SK-N-MC (cell line): ENCODE data around the gene ANKS1B.
A peak's percentile ranks its signal among the peaks of the same experiment; 100 is the strongest.

Experiments
- DNase-seq: peaks from one replicate; pipeline ENCODE4 v3.0.0-alpha.2; 2011; ENCODE audit warnings: low read depth, low spot score
- H3K27ac ChIP-seq: fragments of 200-600 bp; sonication (generic); 2 replicates; pipeline ENCODE4 v1.5.1; 2016; ENCODE audit warnings: mixed run types
- H3K36me3 ChIP-seq: fragments of 200-600 bp; sonication (generic); 2 replicates; pipeline ENCODE4 v1.6.1; 2017; ENCODE audit warnings: antibody characterized with exemption, low read length, mixed read lengths; ENCODE audit not compliant: insufficient read depth
- H3K4me3 ChIP-seq: fragments of 200-600 bp; sonication (generic); 2 replicates; pipeline ENCODE4 v1.5.1; 2016
- H3K9ac ChIP-seq: fragments of 200-600 bp; sonication (generic); 2 replicates; pipeline ENCODE4 v1.8.0; 2017; ENCODE audit warnings: mixed run types, mixed read lengths; ENCODE audit not compliant: insufficient read length
- H3K9me3 ChIP-seq: fragments of 200-600 bp; sonication (generic); 2 replicates; pipeline ENCODE4 v1.6.1; 2017; ENCODE audit warnings: low read depth, mild to moderate bottlenecking, antibody characterized with exemption, low read length, moderate library complexity, mixed read lengths
- EZH2 ChIP-seq: fragments of 200-600 bp; sonication (generic); IDR thresholded peaks from one replicate; pipeline ENCODE4 v1.6.1; 2017; ENCODE audit warnings: antibody characterized with exemption
- FOXP2 ChIP-seq: optimal IDR thresholded peaks from 2 replicates; pipeline ENCODE3; 2011; ENCODE audit warnings: mild to moderate bottlenecking, moderate library complexity; ENCODE audit not compliant: insufficient read depth; ENCODE audit errors: extremely low read length, control extremely low read depth
- POLR2AphosphoS5 ChIP-seq: IDR thresholded peaks from 2 replicates; pipeline ENCODE4 v1.6.1; 2012; ENCODE audit warnings: mild to moderate bottlenecking, low read depth, low read length, borderline replicate concordance

ANKS1B gene

DNA sequence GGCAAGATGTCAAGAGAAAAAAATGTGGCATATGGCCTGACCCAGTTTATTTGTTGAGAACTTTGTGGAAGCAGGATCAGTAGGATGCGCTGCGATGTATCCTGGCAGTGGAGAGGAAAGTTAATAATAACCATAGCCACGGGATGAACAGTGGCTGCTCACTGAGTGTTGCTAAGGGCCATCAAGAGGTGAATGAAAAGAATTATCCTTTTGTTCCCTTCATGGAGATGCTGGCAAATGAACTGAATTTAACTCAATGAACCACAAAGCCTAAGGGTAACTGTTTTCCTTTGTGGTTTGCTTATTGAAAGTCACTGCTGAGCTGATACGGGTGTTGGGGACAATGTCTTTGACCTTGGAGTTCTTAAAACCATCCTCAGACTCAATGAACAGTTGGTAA is 863.2 kb downstream of the ANKS1B start:
- H3K9ac ChIP-seq, result no peak overlapping the region
- no peaks in the 10 kb centered on the region for H3K9me3 ChIP-seq
- H3K36me3 ChIP-seq, result no peaks in the 10 kb centered on the region
- H3K4me3 ChIP-seq, result no peak overlapping the region
- no peak for DNase-seq
- no peak for TF ChIP-seq EZH2
- no peak overlapping the region for H3K27ac ChIP-seq

DNA sequence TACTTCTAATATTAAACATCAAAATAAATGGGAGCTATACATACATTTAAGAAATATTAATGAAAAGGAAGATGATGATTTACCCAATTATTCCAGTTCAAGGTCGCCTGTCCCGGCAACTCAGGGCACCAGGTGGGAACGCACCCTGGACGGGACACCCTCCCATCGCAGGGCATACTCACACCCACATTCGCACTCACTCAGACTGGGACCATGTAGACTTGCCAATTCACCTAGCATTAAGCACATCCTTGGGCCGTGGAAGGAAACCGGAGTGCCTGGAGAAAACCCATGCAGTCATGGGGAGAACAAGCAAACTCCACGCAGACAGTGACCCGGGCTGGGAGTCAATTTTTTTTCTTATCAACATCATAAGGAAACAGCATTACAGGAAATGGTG is 864.8 kb downstream of the ANKS1B start:
- DNase-seq, result no peak
- Histone ChIP-seq H3K36me3 (no peaks in the 10 kb centered on the region), H3K4me3 (no peak overlapping the region), H3K9me3 (no peaks in the 10 kb centered on the region), H3K27ac (no peak overlapping the region), H3K9ac (no peak overlapping the region)
- TF ChIP-seq POLR2AphosphoS5 (no peak), FOXP2 (no peak), EZH2 (no peak)

DNA sequence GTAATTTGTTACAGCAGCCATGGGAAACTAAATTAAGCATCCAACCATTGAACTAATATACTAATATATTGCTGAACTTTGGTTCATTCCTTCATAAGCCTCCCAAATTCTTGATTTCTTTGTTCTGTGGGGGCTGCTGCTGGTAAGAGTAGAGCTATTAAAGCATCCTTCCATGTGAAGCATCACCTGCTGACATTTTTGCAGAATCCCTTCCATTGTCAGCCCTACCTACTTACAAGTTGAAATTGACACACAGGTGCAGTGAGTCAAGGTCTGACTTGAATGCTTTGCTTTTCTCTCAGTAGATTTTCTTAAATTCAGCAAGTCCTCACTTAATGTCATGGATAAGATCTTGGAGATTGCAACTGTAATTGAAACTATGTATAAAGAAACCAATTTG is 865.3 kb downstream of the ANKS1B start:
- Histone ChIP-seq H3K36me3 (no peaks in the 10 kb centered on the region), H3K9ac (no peak overlapping the region), H3K4me3 (no peak overlapping the region), H3K9me3 (no peaks in the 10 kb centered on the region), H3K27ac (no peak overlapping the region)
- TF ChIP-seq EZH2 (no peak), POLR2AphosphoS5 (no peak), FOXP2 (no peak)
- DNase-seq, result no peak

DNA sequence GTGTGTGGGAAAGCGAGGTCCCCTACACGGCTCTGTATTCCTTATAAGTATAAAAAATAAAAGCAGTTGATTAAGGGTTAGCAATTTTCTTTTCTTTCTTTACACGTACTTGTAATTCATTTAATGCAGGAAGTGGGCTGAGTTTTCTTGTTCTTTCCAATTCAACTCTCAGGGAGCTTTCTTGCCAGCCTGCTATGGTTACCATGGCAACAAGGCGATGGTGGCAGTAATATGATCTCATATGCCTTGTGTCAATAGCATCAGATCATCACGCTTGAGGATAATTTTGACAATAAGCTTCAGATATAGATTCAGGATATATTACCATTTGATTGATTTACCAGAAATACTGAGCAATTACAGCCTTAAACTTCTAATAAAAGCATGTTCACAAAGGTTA is 873.1 kb downstream of the ANKS1B start:
- peak; percentile 39 for DNase-seq

DNA sequence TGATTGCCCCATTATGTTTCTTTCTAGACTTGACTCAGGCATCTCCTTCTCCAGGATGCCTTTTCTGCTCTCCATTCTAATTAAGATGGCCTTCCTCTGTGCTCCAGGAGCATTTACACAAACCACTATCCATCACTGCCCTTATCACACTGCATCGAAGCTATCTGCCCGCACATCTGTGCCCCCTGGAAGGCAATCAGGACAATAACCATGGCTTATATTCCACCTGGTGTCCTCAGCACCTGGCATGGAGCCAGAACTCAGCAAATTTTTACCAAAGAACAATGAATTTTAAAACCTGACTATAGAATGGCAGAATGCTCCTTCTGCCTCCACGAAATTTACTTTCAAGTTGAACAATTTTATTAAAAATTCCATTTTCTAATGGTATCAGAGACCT is 873.9 kb downstream of the ANKS1B start:
- Histone ChIP-seq H3K36me3 (no peaks in the 10 kb centered on the region), H3K4me3 (no peak overlapping the region), H3K9me3 (no peaks in the 10 kb centered on the region), H3K9ac (no peak overlapping the region), H3K27ac (no peak overlapping the region)
- no peak for DNase-seq
- TF ChIP-seq FOXP2 (no peak), POLR2AphosphoS5 (no peak), EZH2 (no peak)

More for the DNA sequence above, 873.1 kb downstream of the ANKS1B start:
- H3K4me3 ChIP-seq, result no peak overlapping the region
- no peaks in the 10 kb centered on the region for H3K36me3 ChIP-seq
- H3K9me3 ChIP-seq, result no peaks in the 10 kb centered on the region
- no peak overlapping the region for H3K9ac ChIP-seq
- TF ChIP-seq POLR2AphosphoS5 (no peak), EZH2 (no peak), FOXP2 (no peak)
- no peak overlapping the region for H3K27ac ChIP-seq

DNA sequence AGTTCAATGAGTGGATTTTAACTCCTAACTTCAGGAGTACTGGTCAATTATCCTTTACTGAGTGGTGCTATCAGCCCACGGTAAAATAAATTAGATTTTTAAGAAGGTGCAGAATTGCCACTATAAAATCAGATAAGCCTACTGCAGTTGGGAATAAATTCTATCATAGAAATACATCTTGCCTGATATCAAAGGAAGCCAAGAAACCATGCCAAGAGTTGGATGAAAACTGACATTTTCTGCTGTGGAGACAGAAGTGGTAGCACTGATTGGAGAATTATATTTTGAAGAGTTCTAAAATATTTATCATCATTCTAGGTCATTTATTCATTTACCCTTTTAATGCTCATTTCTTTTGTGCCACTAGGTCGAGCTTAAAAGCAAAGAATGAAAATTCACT is 874.5 kb downstream of the ANKS1B start:
- DNase-seq, result no peak
- no peak overlapping the region for H3K27ac ChIP-seq
- TF ChIP-seq FOXP2, result no peak
- no peak for TF ChIP-seq EZH2
- TF ChIP-seq POLR2AphosphoS5, result no peak

GRCh38 chr12:99108924-99109323 is 875.8 kb downstream of the ANKS1B start:
- Histone ChIP-seq H3K9ac (no peak overlapping the region), H3K36me3 (no peaks in the 10 kb centered on the region), H3K9me3 (no peaks in the 10 kb centered on the region), H3K4me3 (no peak overlapping the region), H3K27ac (no peak overlapping the region)
- no peak for DNase-seq
- no peak for TF ChIP-seq POLR2AphosphoS5
- no peak for TF ChIP-seq EZH2
- TF ChIP-seq FOXP2, result no peak

More for the DNA sequence above, 874.5 kb downstream of the ANKS1B start:
- H3K9me3 ChIP-seq, result no peaks in the 10 kb centered on the region
- H3K4me3 ChIP-seq, result no peak overlapping the region
- no peaks in the 10 kb centered on the region for H3K36me3 ChIP-seq
- no peak overlapping the region for H3K9ac ChIP-seq

- Histone ChIP-seq H3K9me3 (no peaks in the 10 kb centered on the region), H3K4me3 (no peak overlapping the region), H3K27ac (no peak overlapping the region), H3K9ac (no peak overlapping the region), H3K36me3 (no peaks in the 10 kb centered on the region)
- TF ChIP-seq EZH2 (no peak), POLR2AphosphoS5 (no peak), FOXP2 (no peak)
- DNase-seq, result no peak
Observed at GRCh38 chr12:99099786-99100185, 885.0 kb downstream of the ANKS1B start.

- H3K9me3 ChIP-seq, result no peaks in the 10 kb centered on the region
- H3K27ac ChIP-seq, result no peak overlapping the region
- no peak overlapping the region for H3K9ac ChIP-seq
- H3K36me3 ChIP-seq, result no peaks in the 10 kb centered on the region
- no peak overlapping the region for H3K4me3 ChIP-seq
- no peak for DNase-seq
- TF ChIP-seq FOXP2 (no peak), POLR2AphosphoS5 (no peak), EZH2 (no peak)
Observed at GRCh38 chr12:99097171-99097570, 887.6 kb downstream of the ANKS1B start.
